Endodermal cell (in vitro differentiated cells): ENCODE results near the gene MTCL1. TPM values are rescaled to one million over a fixed set of nuclear protein-coding genes. Genes with fewer than 3 reads are reported as not detected.

Experiments used
- DNase-seq: peaks from one replicate; pipeline ENCODE4 v3.0.0-alpha.2; 2017
- H3K27ac ChIP-seq: 2 replicates; pipeline ENCODE4 v1.5.1; 2013; ENCODE audit warnings: mild to moderate bottlenecking, low read depth, low read length, moderate library complexity
- H3K27me3 ChIP-seq: 2 replicates; pipeline ENCODE4 v1.6.1; 2013; ENCODE audit warnings: mild to moderate bottlenecking, low read length, moderate library complexity; ENCODE audit not compliant: insufficient read depth, control insufficient read depth, poor library complexity, severe bottlenecking
- H3K36me3 ChIP-seq: 2 replicates; pipeline ENCODE4 v1.7.0; 2013; ENCODE audit warnings: mild to moderate bottlenecking, low read length, moderate library complexity; ENCODE audit not compliant: control insufficient read depth, insufficient read depth
- H3K4me1 ChIP-seq: one replicate; pipeline ENCODE4 v1.7.0; 2013; ENCODE audit warnings: low read length; ENCODE audit not compliant: control insufficient read depth, insufficient read depth
- H3K4me3 ChIP-seq: 2 replicates; pipeline ENCODE4 v1.5.1; 2013; ENCODE audit warnings: mild to moderate bottlenecking, low read length, moderate library complexity
- H3K9ac ChIP-seq: 2 replicates; pipeline ENCODE4 v1.6.1; 2013; ENCODE audit warnings: mild to moderate bottlenecking, low read length, moderate library complexity; ENCODE audit not compliant: poor library complexity, severe bottlenecking; ENCODE audit errors: extremely low read depth
- H3K9me3 ChIP-seq: 2 replicates; pipeline ENCODE4 v1.6.1; 2013; ENCODE audit warnings: mild to moderate bottlenecking, low read length, moderate library complexity; ENCODE audit not compliant: control insufficient read depth
- H3K27ac Mint-ChIP-seq: 2 replicates; pipeline ENCODE4 v1.8.0; 2020; ENCODE audit warnings: mixed read lengths
- H3K27me3 Mint-ChIP-seq: 2 replicates; pipeline ENCODE4 v1.8.0; 2021; ENCODE audit warnings: mild to moderate bottlenecking, mixed read lengths; ENCODE audit not compliant: insufficient read depth
- H3K36me3 Mint-ChIP-seq: 2 replicates; pipeline ENCODE4 v1.8.0; 2020; ENCODE audit warnings: low read depth, mixed read lengths
- H3K4me1 Mint-ChIP-seq: 2 replicates; pipeline ENCODE4 v1.8.0; 2020; ENCODE audit warnings: mixed read lengths
- H3K4me3 Mint-ChIP-seq: 2 replicates; pipeline ENCODE4 v1.8.0; 2020; ENCODE audit warnings: mild to moderate bottlenecking, moderate library complexity, mixed read lengths
- H3K9me3 Mint-ChIP-seq: 2 replicates; pipeline ENCODE4 v1.8.0; 2020; ENCODE audit warnings: mild to moderate bottlenecking, mixed read lengths
- WGBS, 2 experiments: methylation state at CpG; one replicate each; pipeline versions ENCODE4 v1.1.5 to v1.1.7; 2013; ENCODE audit warnings: missing lambda C conversion rate in 2 of 2, mixed read lengths in 1 of 2; ENCODE audit not compliant: insufficient coverage in 1 of 2, insufficient read length in 1 of 2; 5-methylcytosine and 5-hydroxymethylcytosine counted together
- total RNA-seq, 2 donors: library from RNA; stranded (reverse); fragmentation: NEBNext Ultra II Directional in 1 of 2; extraction: Animal tissue kit (Norgen Biotek cat#: 25700) in 1 of 2; gene quantifications; 2 replicates in 1 of 2; 3 replicates in 1 of 2; pipeline ENCODE4 v1.2.1, GENCODE V29; 2021
- TF ChIP-seq, protein P1 (sequence below): fragments of 200-600 bp; sonication (generic); conservative IDR thresholded peaks from 2 replicates; pipeline ENCODE4 v1.5.0; 2021; ENCODE audit warnings: antibody characterized with exemption, mild to moderate bottlenecking

The MTCL1 gene
- total RNA-seq, 2 donors from 2014 or later, result 15.0 to 26.0 TPM

DNA sequence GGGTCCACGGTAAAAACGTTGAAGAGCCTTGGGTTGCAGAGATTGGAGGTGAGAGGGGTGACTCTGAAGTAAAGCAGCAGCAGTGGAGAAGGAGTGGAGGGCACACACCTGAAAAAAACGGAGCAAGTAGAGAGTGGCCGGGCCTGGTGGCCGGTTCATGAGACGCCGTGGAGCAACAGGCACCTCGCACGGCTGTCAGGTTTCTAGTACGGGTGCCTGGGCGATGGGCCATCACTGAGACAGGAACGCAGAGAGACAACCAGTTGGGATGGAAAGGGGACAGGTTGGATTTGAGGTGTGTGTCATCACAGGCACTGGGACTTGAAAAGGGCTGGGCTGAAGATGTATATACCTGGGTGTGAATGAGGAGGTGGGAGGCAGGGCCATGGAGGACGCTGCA, 104.2 kb downstream of the MTCL1 start:
- Mint-ChIP-seq H3K27me3 (peaks cover 4% of the 10 kb centered on the region), H3K27ac (no peak overlapping the region), H3K36me3 (peaks cover 4% of the 10 kb centered on the region), H3K9me3 (no peaks in the 10 kb centered on the region), H3K4me3 (no peak overlapping the region), H3K4me1 (peaks cover 17% of the 10 kb centered on the region)
- Histone ChIP-seq H3K27me3 (peaks cover 40% of the 10 kb centered on the region), H3K27ac (no peak overlapping the region), H3K4me3 (no peak overlapping the region), H3K9ac (no peak overlapping the region), H3K9me3 (no peaks in the 10 kb centered on the region), H3K36me3 (no peaks in the 10 kb centered on the region), H3K4me1 (peaks cover 7% of the 10 kb centered on the region)
- WGBS, 2 experiments, result 95 to 96% methylated on average over 11 to 13 of the region's 13 CpGs
- DNase-seq, result no peak
- TF ChIP-seq, protein P1, sequence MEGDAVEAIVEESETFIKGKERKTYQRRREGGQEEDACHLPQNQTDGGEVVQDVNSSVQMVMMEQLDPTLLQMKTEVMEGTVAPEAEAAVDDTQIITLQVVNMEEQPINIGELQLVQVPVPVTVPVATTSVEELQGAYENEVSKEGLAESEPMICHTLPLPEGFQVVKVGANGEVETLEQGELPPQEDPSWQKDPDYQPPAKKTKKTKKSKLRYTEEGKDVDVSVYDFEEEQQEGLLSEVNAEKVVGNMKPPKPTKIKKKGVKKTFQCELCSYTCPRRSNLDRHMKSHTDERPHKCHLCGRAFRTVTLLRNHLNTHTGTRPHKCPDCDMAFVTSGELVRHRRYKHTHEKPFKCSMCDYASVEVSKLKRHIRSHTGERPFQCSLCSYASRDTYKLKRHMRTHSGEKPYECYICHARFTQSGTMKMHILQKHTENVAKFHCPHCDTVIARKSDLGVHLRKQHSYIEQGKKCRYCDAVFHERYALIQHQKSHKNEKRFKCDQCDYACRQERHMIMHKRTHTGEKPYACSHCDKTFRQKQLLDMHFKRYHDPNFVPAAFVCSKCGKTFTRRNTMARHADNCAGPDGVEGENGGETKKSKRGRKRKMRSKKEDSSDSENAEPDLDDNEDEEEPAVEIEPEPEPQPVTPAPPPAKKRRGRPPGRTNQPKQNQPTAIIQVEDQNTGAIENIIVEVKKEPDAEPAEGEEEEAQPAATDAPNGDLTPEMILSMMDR, result no peak

DNA sequence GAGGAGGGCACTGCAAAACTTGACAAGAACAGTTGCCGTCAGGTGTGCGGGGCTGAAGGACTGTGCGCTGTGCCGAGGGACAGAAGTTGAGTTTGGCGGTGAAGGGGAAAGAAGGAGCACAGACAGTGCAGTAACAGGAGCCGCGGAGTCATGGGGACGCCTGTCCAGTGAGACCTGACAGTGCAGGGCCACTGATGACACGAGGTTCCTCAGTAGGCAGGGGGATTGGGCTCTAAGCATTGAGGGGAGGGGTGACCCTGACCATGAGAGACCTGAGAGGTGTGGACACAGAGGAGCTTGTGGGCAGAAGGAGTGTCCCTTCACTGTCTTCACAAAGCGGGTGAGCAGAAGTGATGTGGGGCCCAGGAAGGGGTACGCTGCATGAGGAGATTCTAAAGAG, 104.8 kb downstream of the MTCL1 start:
- Histone ChIP-seq H3K27ac (no peak overlapping the region), H3K4me3 (no peak overlapping the region), H3K27me3 (peaks cover 40% of the 10 kb centered on the region), H3K4me1 (peaks cover 9% of the 10 kb centered on the region), H3K9ac (no peak overlapping the region), H3K9me3 (no peaks in the 10 kb centered on the region), H3K36me3 (no peaks in the 10 kb centered on the region)
- Mint-ChIP-seq H3K9me3 (no peaks in the 10 kb centered on the region), H3K36me3 (peaks cover 5% of the 10 kb centered on the region), H3K27me3 (peaks cover 4% of the 10 kb centered on the region), H3K4me3 (no peak overlapping the region), H3K27ac (no peak overlapping the region), H3K4me1 (peaks cover 17% of the 10 kb centered on the region)
- 96 to 98% methylated on average over 9 to 11 of the region's 11 CpGs for WGBS, 2 experiments
- DNase-seq, result no peak
- TF ChIP-seq, protein P1, result no peak

DNA sequence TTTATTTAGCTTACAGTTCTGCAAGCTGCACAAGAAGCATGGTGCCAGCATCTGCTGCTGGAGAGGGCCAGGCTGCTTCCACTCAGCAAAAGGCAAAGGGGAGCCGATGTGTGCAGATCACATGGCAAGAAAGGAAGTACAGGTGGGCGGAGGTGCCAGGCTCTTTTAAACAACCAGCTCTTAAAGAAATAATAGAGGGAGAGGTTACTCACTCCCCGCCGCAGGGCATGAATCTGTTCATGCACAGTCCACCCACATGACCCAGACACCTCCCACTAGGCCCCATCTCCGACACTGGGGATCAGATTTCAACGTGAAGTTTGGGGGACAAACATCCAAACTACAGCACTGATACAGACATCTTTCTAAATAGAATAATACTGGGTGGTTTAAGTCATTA, 105.8 kb downstream of the MTCL1 start:
- WGBS, 2 experiments, result 93% methylated on average over 4 of the region's 6 CpGs; no CpG with 5 or more reads in 1 of the 2 experiments
- Histone ChIP-seq H3K27me3 (peaks cover 37% of the 10 kb centered on the region), H3K4me1 (peaks cover 9% of the 10 kb centered on the region), H3K27ac (no peak overlapping the region), H3K4me3 (no peak overlapping the region), H3K9me3 (no peaks in the 10 kb centered on the region), H3K36me3 (no peaks in the 10 kb centered on the region), H3K9ac (no peak overlapping the region)
- Mint-ChIP-seq H3K4me3 (no peak overlapping the region), H3K27me3 (peaks cover 4% of the 10 kb centered on the region), H3K4me1 (peaks cover 17% of the 10 kb centered on the region), H3K27ac (no peak overlapping the region), H3K36me3 (peaks cover 7% of the 10 kb centered on the region), H3K9me3 (no peaks in the 10 kb centered on the region)
- TF ChIP-seq, protein P1, result no peak
- no peak for DNase-seq
